Measurements from ENCODE around the gene TRIP12. TPM values are rescaled to one million over a fixed set of nuclear protein-coding genes. Genes with fewer than 3 reads are reported as not detected.

The TRIP12 gene
- total and polyA plus RNA-seq, 2 of the 8 experiments (the other 6 are each of a cell fraction or from before 2014, with no cell fraction given), result 23.1 to 174 TPM

GRCh38 chr2:229857634-229858033 is 64.2 kb downstream of the TRIP12 start:
- Histone ChIP-seq H4K20me1 (replicated peaks in 1 of 2; ENCODE audit: control insufficient read depth in 1 of 2, insufficient read depth in 2 of 2, low read length in 2 of 2) (peaks cover 0 to 1% of the 10 kb centered on the region in 2 experiments), H3K9me3 (ENCODE audit: insufficient read depth in 2 of 2, low read depth in 1 of 2, low read length in 1 of 2) (no peaks in the 10 kb centered on the region), H3K36me3 (ENCODE audit: control insufficient read depth in 2 of 4, insufficient read depth in 4 of 4, low read length in 3 of 4) (peaks cover 0 to 24% (median 15%) of the 10 kb centered on the region in 4 experiments; a peak in 5 of 8 replicates), H2BK15ac (ENCODE audit: low read length) (no peak overlapping the region), H3K23ac (ENCODE audit: insufficient read length) (no peak overlapping the region), H3K18ac (ENCODE audit: extremely low read depth, low read length) (no peak overlapping the region), H4K5ac (ENCODE audit: insufficient read length, low read depth, low read length) (no peak overlapping the region), H3K4me1 (replicated peaks in 1 of 4; ENCODE audit: control insufficient read depth in 3 of 4, insufficient read depth in 4 of 4, low read length in 3 of 4) (no peaks in the 10 kb centered on the region), H2BK20ac (ENCODE audit: low read length) (no peak overlapping the region), H2BK5ac (ENCODE audit: low read depth, low read length) (no peak overlapping the region), H2AK5ac (ENCODE audit: low read depth, low read length) (no peak overlapping the region), H3K56ac (replicated peaks; ENCODE audit: insufficient read length, low read depth, low read length) (no peak overlapping the region), H4K8ac (ENCODE audit: extremely low read depth, insufficient read depth, low read length) (no peak overlapping the region), H2BK120ac (replicated peaks; ENCODE audit: low read depth, low read length) (no peak overlapping the region), H3K4me2 (ENCODE audit: insufficient read depth in 1 of 2, low read depth in 2 of 2, low read length in 2 of 2) (no peak overlapping the region), H4K91ac (replicated peaks; ENCODE audit: insufficient read length, low read length) (no peak overlapping the region), H3K4ac (replicated peaks; ENCODE audit: insufficient read length, low read depth, low read length) (no peak overlapping the region), H3K79me2 (ENCODE audit: control insufficient read depth in 1 of 2, insufficient read depth in 2 of 2, low read length in 2 of 2) (peaks cover 0 to 21% of the 10 kb centered on the region in 2 experiments; a peak in 2 of 4 replicates), H3K9ac (replicated peaks in 1 of 4; ENCODE audit: extremely low read depth in 1 of 4, low read depth in 3 of 4, low read length in 3 of 4) (no peak overlapping the region), H3K4me3 (ENCODE audit: extremely low read depth in 1 of 4, insufficient read depth in 2 of 4, low read depth in 3 of 4, low read length in 4 of 4) (no peak overlapping the region), H3K27me3 (replicated peaks in 1 of 4; ENCODE audit: control insufficient read depth in 3 of 4, extremely low read depth in 1 of 4, insufficient read depth in 3 of 4, low read length in 3 of 4) (no peaks in the 10 kb centered on the region), H3K27ac (ENCODE audit: low read depth, low read length) (no peak overlapping the region), H2AFZ (ENCODE audit: low read length) (no peak overlapping the region), H3K23me2 (ENCODE audit: low read depth, low read length) (no peaks in the 10 kb centered on the region), H3K14ac (ENCODE audit: insufficient read length) (no peak overlapping the region), H3K79me1 (ENCODE audit: low read depth, low read length) (0 out of 2 replicates have a peak, but pooled peaks cover 2% of the 10 kb centered on the region), H2BK12ac (ENCODE audit: low read depth, low read length) (no peak overlapping the region)
- DNase-seq (ENCODE audit: low read depth in 1 of 2, low spot score in 2 of 2) (no peak), FAIRE-seq (no peak)
- ChIA-PET CTCF (ENCODE audit: partially characterized antibody) (interaction anchor here (1.3 kb wide), 1 partner anchor 28 kb away, joined by 3 read pairs; no protein-coding TSS in a partner anchor), POLR2A (ENCODE audit: partially characterized antibody) (no interaction called here)
- WGBS, 2 experiments (ENCODE audit: extremely low coverage in 1 of 2, insufficient coverage in 1 of 2, insufficient read length in 1 of 2, insufficient replicate concordance in 2 of 2, low coverage in 1 of 2, low lambda C conversion rate in 2 of 2, missing lambda C conversion rate in 1 of 2), result 100% methylated on average over 1 of the region's 1 CpG; no CpG with 5 or more reads in 1 of the 2 experiments
- no peak for TF ChIP-seq CHD2 (IDR thresholded peaks at IDR 0.05; ENCODE audit: low read length)
- TF ChIP-seq POLR2AphosphoS5 (IDR thresholded peaks at IDR 0.05; ENCODE audit: low read depth, low read length), result no peak
- no peak for TF ChIP-seq ASH2L (IDR thresholded peaks at IDR 0.05; ENCODE audit: low read length)
- TF ChIP-seq FOSL1 (IDR thresholded peaks at IDR 0.05; ENCODE audit: insufficient read depth, low read depth, low read length), result no peak
- TF ChIP-seq RXRA (IDR thresholded peaks at IDR 0.05; ENCODE audit: insufficient read depth, low read depth, low read length), result no peak
- TF ChIP-seq SIN3A (conservative IDR thresholded peaks at IDR 0.05 in 1 of 2, IDR thresholded peaks at IDR 0.05 in 1 of 2; ENCODE audit: low read depth in 1 of 2, low read length in 2 of 2), result no peak
- no peak for TF ChIP-seq KDM1A (IDR thresholded peaks at IDR 0.05; ENCODE audit: borderline replicate concordance, low read length)
- TF ChIP-seq TBP (IDR thresholded peaks at IDR 0.05; ENCODE audit: low read depth, low read length), result no peak
- no peak for TF ChIP-seq TCF12 (IDR thresholded peaks at IDR 0.05; ENCODE audit: low read depth, low read length)
- no peak for TF ChIP-seq EGR1 (IDR thresholded peaks at IDR 0.05; ENCODE audit: borderline replicate concordance, low read depth, low read length)
- no peak for TF ChIP-seq KDM5A (IDR thresholded peaks at IDR 0.05; ENCODE audit: low read length)
- TF ChIP-seq KDM4A (IDR thresholded peaks at IDR 0.05; ENCODE audit: low read depth, low read length, severe bottlenecking), result no peak
- no peak for TF ChIP-seq GABPA (IDR thresholded peaks at IDR 0.05; ENCODE audit: borderline replicate concordance, insufficient read depth, low read length)
- no peak for TF ChIP-seq TAF1 (IDR thresholded peaks at IDR 0.05; ENCODE audit: low read depth, low read length)
- TF ChIP-seq CREB1 (IDR thresholded peaks at IDR 0.05), result no peak
- TF ChIP-seq NANOG (IDR thresholded peaks at IDR 0.05; ENCODE audit: insufficient read depth, low read depth, low read length, poor library complexity, severe bottlenecking), result no peak
